Endometrium (tissue), 2 donors: ENCODE results near the gene B4GALNT3.

Source experiments
- FAIRE-seq: peaks from 2 replicates; lab custom pipeline; 2012; peaks lifted over from hg19 to GRCh38; lab: Jason Lieb, UNC
- donor health status: control.
- donor health status: control.

The B4GALNT3 gene

DNA sequence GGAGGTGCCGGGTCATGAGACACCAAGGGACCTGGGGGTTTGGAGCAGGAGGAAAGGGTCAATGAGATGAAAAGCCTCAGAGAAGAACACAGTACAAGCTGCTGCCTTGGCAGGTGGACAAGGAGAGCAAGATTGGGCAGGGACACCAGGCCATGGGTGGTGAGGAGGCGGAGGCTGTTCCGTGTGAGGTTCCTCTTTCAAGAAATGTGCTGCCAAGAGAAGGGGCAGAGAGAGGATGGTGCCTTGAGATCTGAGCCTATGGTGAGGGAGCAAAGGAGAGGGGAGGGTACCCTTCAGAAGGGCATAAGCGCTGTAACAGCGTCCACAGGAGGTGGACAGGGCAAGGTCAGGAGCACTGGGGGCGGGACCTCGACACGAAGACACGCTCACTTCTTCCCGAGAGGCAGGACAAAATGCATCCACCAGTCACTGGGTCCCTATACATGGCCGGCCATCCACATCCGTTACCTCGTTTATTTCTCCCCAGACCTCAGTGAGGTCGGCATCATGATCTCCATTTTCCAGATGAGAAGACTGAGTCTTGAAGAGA, 100.2 kb downstream of the B4GALNT3 start:
- no peak for FAIRE-seq

DNA sequence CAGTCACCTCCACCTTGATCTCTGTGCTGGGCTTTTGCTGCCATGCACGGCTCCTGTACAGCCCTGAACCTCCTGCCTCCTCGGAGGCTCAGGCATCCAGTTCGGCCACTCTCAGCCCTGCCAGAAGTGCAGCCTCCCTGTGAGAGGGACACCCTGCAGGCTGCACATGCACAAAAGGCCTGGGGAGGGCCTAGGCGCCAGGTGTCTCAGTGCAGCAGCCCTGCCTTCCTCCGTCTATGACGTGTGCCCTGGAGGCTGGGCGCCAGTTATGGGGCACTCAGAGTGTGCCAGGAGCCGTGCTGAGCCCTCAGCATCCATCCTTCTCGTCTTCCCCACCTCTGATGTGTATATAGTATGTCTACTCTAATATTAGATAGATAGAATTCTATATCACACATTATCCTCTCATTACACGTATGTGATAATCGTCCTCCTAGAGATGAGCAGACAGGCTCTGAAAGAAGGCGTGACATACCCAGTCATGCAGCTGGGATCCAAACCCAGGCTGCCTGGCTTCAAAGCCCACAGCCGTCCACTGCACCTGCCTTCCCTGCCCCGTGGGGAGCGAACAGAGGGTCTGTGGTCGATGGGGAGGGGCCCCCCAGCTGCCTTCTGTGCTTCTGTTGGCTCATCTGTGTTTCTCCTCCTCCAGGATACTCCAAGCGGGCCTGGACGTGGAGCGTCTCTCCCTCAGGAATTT, 101.1 kb downstream of the B4GALNT3 start:
- no peak for FAIRE-seq

GRCh38 chr12:561391-561705, 101.6 kb downstream of the B4GALNT3 start:
- no peak for FAIRE-seq

- no peak for FAIRE-seq
Observed at GRCh38 chr12:561908-562593, 102.3 kb downstream of the B4GALNT3 start.

GRCh38 chr12:562634-563033, 102.9 kb downstream of the B4GALNT3 start:
- no peak for FAIRE-seq

DNA sequence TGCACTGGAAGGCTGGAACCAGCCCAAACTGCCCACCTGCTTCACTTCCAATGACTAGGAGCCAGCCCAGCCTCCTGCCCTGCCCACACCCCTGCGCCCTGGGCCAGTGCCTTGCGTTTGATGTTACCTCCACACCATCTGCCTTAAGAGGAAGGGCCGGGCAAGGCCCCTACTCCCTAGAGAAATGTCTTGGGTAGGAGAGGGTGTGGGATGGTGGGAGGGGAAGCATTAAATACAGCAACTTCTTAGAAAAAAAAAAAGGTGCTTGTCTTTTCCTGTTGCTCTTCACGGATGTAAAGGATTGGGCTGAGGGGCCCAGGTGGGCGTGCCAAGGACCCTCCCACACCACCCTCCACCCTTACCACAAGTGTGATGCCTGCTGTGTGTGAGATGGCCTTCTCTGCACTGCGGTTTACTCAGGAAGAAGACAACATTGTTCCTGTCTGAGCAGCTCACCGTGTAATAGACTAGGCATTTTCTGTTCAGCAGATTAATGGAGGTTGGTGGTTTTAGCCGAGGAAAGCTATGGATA, 103.6 kb downstream of the B4GALNT3 start:
- no peak for FAIRE-seq

GRCh38 chr12:563787-564298, 104.1 kb downstream of the B4GALNT3 start:
- FAIRE-seq = no peak

DNA sequence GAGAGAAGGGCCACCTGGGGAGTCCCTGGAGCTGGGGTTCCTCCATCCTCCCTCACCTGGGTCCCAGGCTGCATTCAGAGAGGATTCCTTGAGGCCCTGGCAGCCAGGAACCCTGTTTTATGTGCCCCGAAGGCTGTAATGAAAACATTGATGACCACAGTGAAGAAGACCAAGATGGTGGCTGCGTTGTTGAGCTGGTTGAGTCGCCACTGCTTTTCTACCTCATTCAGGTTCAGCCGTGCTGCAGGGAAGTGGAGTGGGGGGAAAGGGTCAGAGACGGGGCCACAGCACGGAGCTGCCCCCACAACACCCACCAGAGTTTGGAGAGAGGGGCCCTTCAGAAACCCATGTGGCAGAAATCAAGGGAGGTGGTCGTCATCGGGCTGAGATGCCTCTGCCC, 105.4 kb downstream of the B4GALNT3 start:
- no peak for FAIRE-seq

DNA sequence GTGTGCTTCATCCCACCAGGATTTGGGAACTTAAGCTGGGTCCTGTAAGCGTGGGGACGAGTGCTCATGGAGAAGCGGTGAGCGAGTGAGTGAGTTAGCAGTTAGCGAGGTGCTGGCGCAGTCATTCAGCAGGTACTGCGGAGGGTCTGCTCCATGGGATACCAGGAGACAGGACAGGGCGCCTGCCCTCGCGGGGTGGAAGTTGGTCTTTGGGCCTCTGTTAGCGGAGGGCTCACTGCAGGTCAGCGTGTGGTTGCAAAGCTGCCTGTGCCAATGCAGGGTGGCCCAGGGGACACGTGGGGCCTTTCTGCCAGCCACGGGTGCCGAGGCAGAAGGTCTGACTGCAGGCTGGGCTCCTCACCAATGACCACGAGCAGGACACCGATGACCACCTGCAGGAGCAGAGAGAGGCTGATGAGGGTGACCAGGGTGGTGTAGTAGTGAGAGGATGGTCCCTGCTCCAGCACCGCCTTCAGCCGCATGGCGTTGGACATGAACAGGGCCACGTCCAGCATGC, 105.9 kb downstream of the B4GALNT3 start:
- FAIRE-seq = no peak

GRCh38 chr12:568486-568885, 108.7 kb downstream of the B4GALNT3 start:
- no peak for FAIRE-seq

GRCh38 chr12:569091-569676, 109.4 kb downstream of the B4GALNT3 start:
- FAIRE-seq = no peak

- FAIRE-seq = no peak
Observed at GRCh38 chr12:569803-570434, 110.2 kb downstream of the B4GALNT3 start.

DNA sequence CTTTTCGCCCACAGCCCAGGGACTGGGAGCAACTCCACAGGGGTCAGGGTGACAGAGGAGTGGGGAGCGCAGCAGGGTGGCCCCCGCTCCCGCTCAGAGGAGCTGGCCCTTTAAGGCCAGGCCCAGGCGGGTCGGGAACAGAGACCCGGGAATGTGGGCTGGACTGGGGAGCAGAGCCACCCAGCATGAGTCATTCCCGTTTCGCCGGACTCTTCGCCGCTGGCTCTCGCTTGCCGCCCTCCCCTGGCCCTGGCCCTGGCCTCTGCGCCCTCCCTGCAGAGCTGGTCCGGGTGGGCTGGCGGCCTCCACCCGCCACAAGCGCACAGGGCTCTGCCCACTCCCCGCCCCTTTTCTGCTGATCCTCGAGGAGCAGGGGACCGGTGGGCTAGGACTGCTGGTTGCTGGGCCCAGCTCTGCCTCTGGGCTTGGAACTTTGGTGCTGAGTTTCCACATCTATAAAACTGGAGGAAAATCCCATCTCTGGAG, 110.7 kb downstream of the B4GALNT3 start:
- FAIRE-seq = no peak

DNA sequence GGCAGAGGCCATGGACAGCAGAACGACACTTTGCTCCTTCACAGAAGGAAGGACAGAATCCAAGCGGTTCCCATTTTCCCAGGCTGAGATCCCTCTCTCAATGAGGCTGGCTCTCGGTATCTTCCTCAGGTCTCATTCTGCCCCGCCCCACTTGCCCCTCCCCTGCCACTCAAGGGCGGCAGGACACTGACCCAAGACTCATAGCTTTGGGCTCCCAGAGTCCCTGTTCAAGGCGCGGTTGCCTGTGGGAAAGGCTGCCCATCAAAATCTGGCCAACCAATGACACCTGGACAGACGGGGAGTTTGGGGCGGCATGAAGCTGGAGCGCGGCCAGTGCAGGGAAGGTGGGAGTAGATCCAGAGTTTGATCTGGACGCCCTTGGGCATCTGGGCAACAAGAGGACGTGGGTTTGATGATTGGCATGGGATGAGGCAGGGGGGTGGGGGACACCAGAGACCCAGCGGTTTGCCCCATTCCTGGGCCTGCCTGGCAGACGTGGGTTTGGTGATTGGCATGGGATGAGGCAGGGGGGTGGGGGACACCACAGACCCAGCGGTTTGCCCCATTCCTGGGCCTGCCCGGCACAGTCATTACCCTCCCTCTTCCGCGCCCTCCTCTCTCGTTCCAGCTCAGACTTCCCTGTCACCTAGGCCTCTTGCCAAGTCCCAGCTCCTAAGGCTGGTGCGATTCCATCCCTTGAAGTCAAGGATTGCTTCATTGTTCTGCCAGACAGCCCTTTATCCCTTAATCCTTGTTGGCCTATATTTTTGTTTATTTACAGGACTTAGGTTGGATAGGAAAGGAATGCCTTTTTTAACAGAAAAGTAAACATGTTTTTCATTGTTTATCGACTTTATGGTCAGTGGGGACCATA, 111.4 kb downstream of the B4GALNT3 start:
- FAIRE-seq = no peak

GRCh38 chr12:571795-572531, 112.2 kb downstream of the B4GALNT3 start:
- FAIRE-seq = no peak

GRCh38 chr12:572532-572899, 112.8 kb downstream of the B4GALNT3 start:
- no peak for FAIRE-seq

GRCh38 chr12:573232-573631, 113.5 kb downstream of the B4GALNT3 start:
- no peak for FAIRE-seq

DNA sequence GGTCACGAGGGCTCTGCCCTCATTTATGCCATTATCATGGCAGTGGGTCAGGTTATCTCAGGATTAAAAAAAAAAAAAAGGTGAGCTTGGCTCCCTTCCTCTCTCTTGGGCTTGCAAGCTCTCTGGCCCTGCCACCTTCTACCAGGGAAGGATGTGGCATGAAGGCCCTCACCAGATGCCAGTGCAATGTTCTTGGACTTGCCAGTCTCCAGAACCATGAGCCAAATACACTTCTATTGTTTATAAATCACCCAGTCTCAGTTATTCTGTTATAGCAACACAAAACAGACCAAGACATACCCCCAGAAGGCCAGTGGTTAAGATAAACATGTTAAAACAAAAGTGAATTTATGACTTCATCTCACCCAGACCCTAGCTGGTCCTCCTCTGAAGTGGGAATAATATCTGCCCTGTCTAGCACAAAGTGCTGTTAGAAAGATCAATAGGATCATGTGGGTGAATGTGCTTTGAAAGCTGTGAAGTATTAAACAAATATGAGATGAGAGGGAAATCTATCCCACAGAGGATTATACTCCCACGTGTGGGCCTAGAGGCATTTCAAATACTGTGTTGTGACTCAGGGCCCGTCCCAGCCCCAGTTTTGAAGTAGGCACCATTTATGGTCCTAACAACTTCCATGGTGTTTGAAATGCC, 114.9 kb downstream of the B4GALNT3 start:
- no peak for FAIRE-seq

- no peak for FAIRE-seq
Observed at GRCh38 chr12:575129-575502, 115.4 kb downstream of the B4GALNT3 start.
